ENCODE measurements around the gene XRCC1. TPM values are rescaled to one million over a fixed set of nuclear protein-coding genes. Genes with fewer than 3 reads are reported as not detected.
"Not testable (repeated sequence)": the region's sequence is repeated elsewhere in the genome, so short reads cannot be mapped to it uniquely, and the experiment has no call there.

Gene XRCC1
- total RNA-seq, 1 donor: 14.2 TPM

- Histone ChIP-seq H3K4me1 (ENCODE audit: insufficient read depth, low read length) (peaks cover 43% of the 10 kb centered on the region), H3K9me3 (ENCODE audit: low read depth, low read length) (no peaks in the 10 kb centered on the region), H3K4me3 (ENCODE audit: low read length) (no peak overlapping the region), H3K27me3 (ENCODE audit: insufficient read depth, low read length) (no peaks in the 10 kb centered on the region)
Measured at GRCh38 chr19:43594081-43594697, 18.9 kb upstream of the XRCC1 start.

GRCh38 chr19:43592800-43593350, 17.5 kb upstream of the XRCC1 start:
- no peaks in the 10 kb centered on the region for H3K9me3 ChIP-seq (ENCODE audit: low read depth, low read length)
- H3K27me3 ChIP-seq (ENCODE audit: insufficient read depth, low read length): no peaks in the 10 kb centered on the region
- H3K4me1 ChIP-seq (ENCODE audit: insufficient read depth, low read length): peaks cover 37% of the 10 kb centered on the region
- H3K4me3 ChIP-seq (ENCODE audit: low read length): no peak overlapping the region

GRCh38 chr19:43591904-43592772, 16.8 kb upstream of the XRCC1 start:
- H3K9me3 ChIP-seq (ENCODE audit: low read depth, low read length): no peaks in the 10 kb centered on the region
- H3K4me1 ChIP-seq (ENCODE audit: insufficient read depth, low read length): peaks cover 29% of the 10 kb centered on the region
- no peak overlapping the region for H3K4me3 ChIP-seq (ENCODE audit: low read length)

GRCh38 chr19:43589678-43590077, 14.4 kb upstream of the XRCC1 start:
- no peaks in the 10 kb centered on the region for H3K27me3 ChIP-seq (ENCODE audit: insufficient read depth, low read length)
- no peaks in the 10 kb centered on the region for H3K9me3 ChIP-seq (ENCODE audit: low read depth, low read length)
- no peak overlapping the region for H3K4me3 ChIP-seq (ENCODE audit: low read length)
- peaks cover 9% of the 10 kb centered on the region for H3K4me1 ChIP-seq (ENCODE audit: insufficient read depth, low read length)

More at GRCh38 chr19:43591904-43592772, 16.8 kb upstream of the XRCC1 start:
- H3K27me3 ChIP-seq (ENCODE audit: insufficient read depth, low read length): no peaks in the 10 kb centered on the region

- Histone ChIP-seq H3K4me3 (ENCODE audit: low read length) (no peak overlapping the region), H3K4me1 (ENCODE audit: insufficient read depth, low read length) (peaks cover 9% of the 10 kb centered on the region)
Measured at GRCh38 chr19:43589277-43589676, 13.9 kb upstream of the XRCC1 start.

GRCh38 chr19:43587029-43587428, 11.7 kb upstream of the XRCC1 start:
- H3K4me3 ChIP-seq (ENCODE audit: low read length); H3K27me3 ChIP-seq (ENCODE audit: insufficient read depth, low read length); H3K9me3 ChIP-seq (ENCODE audit: low read depth, low read length): not testable (repeated sequence)
- peaks cover 11% of the 10 kb centered on the region for H3K4me1 ChIP-seq (ENCODE audit: insufficient read depth, low read length)

More at GRCh38 chr19:43589277-43589676, 13.9 kb upstream of the XRCC1 start:
- no peaks in the 10 kb centered on the region for H3K9me3 ChIP-seq (ENCODE audit: low read depth, low read length)
- no peaks in the 10 kb centered on the region for H3K27me3 ChIP-seq (ENCODE audit: insufficient read depth, low read length)

GRCh38 chr19:43586346-43586745, 11.0 kb upstream of the XRCC1 start:
- no peak overlapping the region for H3K4me3 ChIP-seq (ENCODE audit: low read length)
- H3K27me3 ChIP-seq (ENCODE audit: insufficient read depth, low read length): no peaks in the 10 kb centered on the region
- peaks cover 15% of the 10 kb centered on the region for H3K4me1 ChIP-seq (ENCODE audit: insufficient read depth, low read length)
- no peaks in the 10 kb centered on the region for H3K9me3 ChIP-seq (ENCODE audit: low read depth, low read length)

- Histone ChIP-seq H3K4me1 (ENCODE audit: insufficient read depth, low read length) (peaks cover 32% of the 10 kb centered on the region), H3K9me3 (ENCODE audit: low read depth, low read length) (no peaks in the 10 kb centered on the region), H3K4me3 (ENCODE audit: low read length) (no peak overlapping the region), H3K27me3 (ENCODE audit: insufficient read depth, low read length) (no peaks in the 10 kb centered on the region)
Measured at GRCh38 chr19:43584484-43584883, 9.2 kb upstream of the XRCC1 start.

- no peaks in the 10 kb centered on the region for H3K27me3 ChIP-seq (ENCODE audit: insufficient read depth, low read length)
- H3K4me3 ChIP-seq (ENCODE audit: low read length): no peak overlapping the region
- H3K9me3 ChIP-seq (ENCODE audit: low read depth, low read length): no peaks in the 10 kb centered on the region
- H3K4me1 ChIP-seq (ENCODE audit: insufficient read depth, low read length): peaks cover 32% of the 10 kb centered on the region
Measured at GRCh38 chr19:43582495-43582894, 7.2 kb upstream of the XRCC1 start.

- H3K9me3 ChIP-seq (ENCODE audit: low read depth, low read length): no peaks in the 10 kb centered on the region
- H3K4me3 ChIP-seq (ENCODE audit: low read length): no peak overlapping the region
- peaks cover 32% of the 10 kb centered on the region for H3K4me1 ChIP-seq (ENCODE audit: insufficient read depth, low read length)
- H3K27me3 ChIP-seq (ENCODE audit: insufficient read depth, low read length): no peaks in the 10 kb centered on the region
Measured at GRCh38 chr19:43581467-43581866, 6.1 kb upstream of the XRCC1 start.

- H3K9me3 ChIP-seq (ENCODE audit: low read depth, low read length): no peaks in the 10 kb centered on the region
- H3K27me3 ChIP-seq (ENCODE audit: insufficient read depth, low read length): no peaks in the 10 kb centered on the region
- H3K4me3 ChIP-seq (ENCODE audit: low read length): no peak overlapping the region
- H3K4me1 ChIP-seq (ENCODE audit: insufficient read depth, low read length): peaks cover 41% of the 10 kb centered on the region
Measured at GRCh38 chr19:43578787-43579186, 3.5 kb upstream of the XRCC1 start.

GRCh38 chr19:43575955-43576878, 890 bp upstream of the XRCC1 start:
- Histone ChIP-seq H3K4me1 (ENCODE audit: insufficient read depth, low read length) (peaks cover 34% of the 10 kb centered on the region), H3K9me3 (ENCODE audit: low read depth, low read length) (no peaks in the 10 kb centered on the region), H3K4me3 (ENCODE audit: low read length) (peak overlapping the region; percentile 96), H3K27me3 (ENCODE audit: insufficient read depth, low read length) (no peaks in the 10 kb centered on the region)

- H3K4me3 ChIP-seq (ENCODE audit: low read length): peak overlapping the region; percentile 96
Measured at GRCh38 chr19:43574424-43575155, 737 bp downstream of the XRCC1 start.

GRCh38 chr19:43572171-43572588, 3.1 kb downstream of the XRCC1 start:
- no peaks in the 10 kb centered on the region for H3K9me3 ChIP-seq (ENCODE audit: low read depth, low read length)
- H3K4me1 ChIP-seq (ENCODE audit: insufficient read depth, low read length): peaks cover 18% of the 10 kb centered on the region
- H3K27me3 ChIP-seq (ENCODE audit: insufficient read depth, low read length): no peaks in the 10 kb centered on the region
- no peak overlapping the region for H3K4me3 ChIP-seq (ENCODE audit: low read length)

More at GRCh38 chr19:43574424-43575155, 737 bp downstream of the XRCC1 start:
- Histone ChIP-seq H3K9me3 (ENCODE audit: low read depth, low read length) (no peaks in the 10 kb centered on the region), H3K27me3 (ENCODE audit: insufficient read depth, low read length) (no peaks in the 10 kb centered on the region), H3K4me1 (ENCODE audit: insufficient read depth, low read length) (peaks cover 19% of the 10 kb centered on the region)
